Stimulated activated CD8-positive, alpha-beta memory T cell treated with anti-CD3 and anti-CD28 coated beads, Interleukin-7, amount 100 ng/mL, for 24 hours (primary cell): ENCODE measurements around the gene FGGY.
"Not testable (repeated sequence)": the region's sequence is repeated elsewhere in the genome, so short reads cannot be mapped to it uniquely, and the experiment has no call there.

ENCODE experiments used
- DNase-seq: peaks from one replicate; pipeline ENCODE4 v3.0.0-alpha.2; 2020; ENCODE audit warnings: low read depth

The FGGY gene

GRCh38 chr1:59705466-59706302, 408.8 kb downstream of the FGGY start:
- no peak for DNase-seq

- no peak for DNase-seq
These were observed 409.4 kb downstream of the FGGY start for GRCh38 chr1:59706303-59706599.

- DNase-seq, result no peak
These were observed 410.4 kb downstream of the FGGY start for GRCh38 chr1:59707178-59707791.

GRCh38 chr1:59709333-59709732, 412.4 kb downstream of the FGGY start:
- no peak for DNase-seq

GRCh38 chr1:59710920-59711319, 414.0 kb downstream of the FGGY start:
- DNase-seq, result not testable (repeated sequence)

- no peak for DNase-seq
These were observed 417.3 kb downstream of the FGGY start for GRCh38 chr1:59714219-59714618.

GRCh38 chr1:59714966-59715365, 418.1 kb downstream of the FGGY start:
- DNase-seq, result no peak

- no peak for DNase-seq
These were observed 419.9 kb downstream of the FGGY start for GRCh38 chr1:59716832-59717231.

- DNase-seq, result no peak
These were observed 421.4 kb downstream of the FGGY start for GRCh38 chr1:59718064-59718988.

- no peak for DNase-seq
These were observed 422.1 kb downstream of the FGGY start for GRCh38 chr1:59718989-59719360.

GRCh38 chr1:59720326-59721115, 423.6 kb downstream of the FGGY start:
- no peak for DNase-seq

- DNase-seq, result no peak
These were observed 433.4 kb downstream of the FGGY start for GRCh38 chr1:59730302-59730701.

- no peak for DNase-seq
These were observed 434.0 kb downstream of the FGGY start for GRCh38 chr1:59730759-59731478.

GRCh38 chr1:59731591-59731990, 434.7 kb downstream of the FGGY start:
- no peak for DNase-seq

GRCh38 chr1:59732214-59732955, 435.5 kb downstream of the FGGY start:
- no peak for DNase-seq

GRCh38 chr1:59733443-59734141, 436.7 kb downstream of the FGGY start:
- DNase-seq, result no peak

- not testable (repeated sequence) for DNase-seq
These were observed 439.0 kb downstream of the FGGY start for GRCh38 chr1:59735927-59736326.

- DNase-seq, result no peak
These were observed 439.9 kb downstream of the FGGY start for GRCh38 chr1:59736744-59737143.

- DNase-seq, result no peak
These were observed 440.7 kb downstream of the FGGY start for GRCh38 chr1:59737638-59738037.

- no peak for DNase-seq
These were observed 441.3 kb downstream of the FGGY start for GRCh38 chr1:59738152-59738551.
